ENCODE data around the gene YIPF3.

GRCh38 chr6:43522547-43523261 is 6.0 kb upstream of the YIPF3 start:
- TF ChIP-seq CTCF (IDR thresholded peaks at IDR 0.05) = no peak
- TF ChIP-seq POLR2A (IDR thresholded peaks at IDR 0.05) = no peak
